ENCODE measurements around the gene TRPC4AP. TPM values are rescaled to one million over a fixed set of nuclear protein-coding genes. Genes with fewer than 3 reads are reported as not detected.

Gene TRPC4AP
- total and polyA plus RNA-seq, 10 of the 15 experiments (the other 5 are each of a cell fraction or from before 2014, with no cell fraction given): 1.1 to 61.7 (median 41.2) TPM

DNA sequence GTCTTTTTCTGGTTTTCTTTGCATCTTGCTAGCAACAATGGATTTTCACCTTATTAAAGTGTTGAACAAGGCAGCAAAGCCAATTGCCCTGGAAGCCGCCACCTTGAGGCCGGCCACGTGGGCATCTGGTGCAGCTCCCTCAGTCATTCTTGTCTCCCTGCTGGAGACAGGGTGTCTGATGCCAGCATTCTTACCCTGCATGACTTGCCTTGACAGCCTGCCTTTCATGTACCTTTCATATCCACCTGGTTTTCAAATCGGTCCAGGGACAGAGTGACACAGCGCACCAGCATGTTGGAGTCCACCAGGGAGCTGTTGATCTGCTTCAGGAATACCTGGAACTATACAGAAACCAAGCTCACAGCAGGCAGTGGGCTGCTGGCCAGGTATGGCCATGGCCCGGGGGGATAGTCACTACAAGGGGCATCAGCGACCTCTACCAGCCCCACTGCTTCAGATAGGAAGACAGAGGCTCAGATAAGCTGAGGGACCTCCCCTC lies 87.1 kb downstream of the TRPC4AP start (continued):
- TF ChIP-seq, protein P1, sequence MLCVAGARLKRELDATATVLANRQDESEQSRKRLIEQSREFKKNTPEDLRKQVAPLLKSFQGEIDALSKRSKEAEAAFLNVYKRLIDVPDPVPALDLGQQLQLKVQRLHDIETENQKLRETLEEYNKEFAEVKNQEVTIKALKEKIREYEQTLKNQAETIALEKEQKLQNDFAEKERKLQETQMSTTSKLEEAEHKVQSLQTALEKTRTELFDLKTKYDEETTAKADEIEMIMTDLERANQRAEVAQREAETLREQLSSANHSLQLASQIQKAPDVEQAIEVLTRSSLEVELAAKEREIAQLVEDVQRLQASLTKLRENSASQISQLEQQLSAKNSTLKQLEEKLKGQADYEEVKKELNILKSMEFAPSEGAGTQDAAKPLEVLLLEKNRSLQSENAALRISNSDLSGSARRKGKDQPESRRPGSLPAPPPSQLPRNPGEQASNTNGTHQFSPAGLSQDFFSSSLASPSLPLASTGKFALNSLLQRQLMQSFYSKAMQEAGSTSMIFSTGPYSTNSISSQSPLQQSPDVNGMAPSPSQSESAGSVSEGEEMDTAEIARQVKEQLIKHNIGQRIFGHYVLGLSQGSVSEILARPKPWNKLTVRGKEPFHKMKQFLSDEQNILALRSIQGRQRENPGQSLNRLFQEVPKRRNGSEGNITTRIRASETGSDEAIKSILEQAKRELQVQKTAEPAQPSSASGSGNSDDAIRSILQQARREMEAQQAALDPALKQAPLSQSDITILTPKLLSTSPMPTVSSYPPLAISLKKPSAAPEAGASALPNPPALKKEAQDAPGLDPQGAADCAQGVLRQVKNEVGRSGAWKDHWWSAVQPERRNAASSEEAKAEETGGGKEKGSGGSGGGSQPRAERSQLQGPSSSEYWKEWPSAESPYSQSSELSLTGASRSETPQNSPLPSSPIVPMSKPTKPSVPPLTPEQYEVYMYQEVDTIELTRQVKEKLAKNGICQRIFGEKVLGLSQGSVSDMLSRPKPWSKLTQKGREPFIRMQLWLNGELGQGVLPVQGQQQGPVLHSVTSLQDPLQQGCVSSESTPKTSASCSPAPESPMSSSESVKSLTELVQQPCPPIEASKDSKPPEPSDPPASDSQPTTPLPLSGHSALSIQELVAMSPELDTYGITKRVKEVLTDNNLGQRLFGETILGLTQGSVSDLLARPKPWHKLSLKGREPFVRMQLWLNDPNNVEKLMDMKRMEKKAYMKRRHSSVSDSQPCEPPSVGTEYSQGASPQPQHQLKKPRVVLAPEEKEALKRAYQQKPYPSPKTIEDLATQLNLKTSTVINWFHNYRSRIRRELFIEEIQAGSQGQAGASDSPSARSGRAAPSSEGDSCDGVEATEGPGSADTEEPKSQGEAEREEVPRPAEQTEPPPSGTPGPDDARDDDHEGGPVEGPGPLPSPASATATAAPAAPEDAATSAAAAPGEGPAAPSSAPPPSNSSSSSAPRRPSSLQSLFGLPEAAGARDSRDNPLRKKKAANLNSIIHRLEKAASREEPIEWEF (IDR thresholded peaks at IDR 0.05; ENCODE audit: insufficient replicate concordance, low read depth, low read length): no peak
- TF ChIP-seq CBX3 (IDR thresholded peaks at IDR 0.05; ENCODE audit: borderline replicate concordance, low read depth): no peak
- TF ChIP-seq EED (IDR thresholded peaks at IDR 0.05; ENCODE audit: low read depth): no peak
- no peak for TF ChIP-seq PRDM15 (CRISPR knock-in tag; IDR thresholded peaks at IDR 0.05)
- TF ChIP-seq GATAD2B (conservative IDR thresholded peaks at IDR 0.05; ENCODE audit: low read depth): no peak
- no peak for TF ChIP-seq SMARCA5 (IDR thresholded peaks at IDR 0.05)
- no peak for TF ChIP-seq MEF2B (IDR thresholded peaks at IDR 0.05; ENCODE audit: partially characterized antibody, poor library complexity, severe bottlenecking)
- TF ChIP-seq EP300 (IDR thresholded peaks at IDR 0.05; ENCODE audit: borderline replicate concordance in 1 of 2, control insufficient read depth in 1 of 2, low read depth in 2 of 2, low read length in 2 of 2): no peak

Data from GM12878 (cell line).